K562 (cell line): ENCODE results near the gene UBE2I. TPM values are rescaled to one million over a fixed set of nuclear protein-coding genes. Genes with fewer than 3 reads are reported as not detected.
A peak's percentile ranks its signal among the peaks of the same experiment; 100 is the strongest.

Experiments
- EGR1 ChIP-seq: fragments of 450-650 bp; conservative IDR thresholded peaks from 2 replicates; pipeline ENCODE4 v1.6.1; 2017; ENCODE audit warnings: mild to moderate bottlenecking
- GTF2E2 ChIP-seq: fragments of 200-800 bp; sonication (Bioruptor generic); IDR thresholded peaks from 2 replicates; pipeline ENCODE4 v1.6.1; 2016; ENCODE audit warnings: missing genetic modification characterization, missing compliant biosample characterization
- MXI1 ChIP-seq: IDR thresholded peaks from 2 replicates; pipeline ENCODE4 v1.6.1; 2011; ENCODE audit warnings: low read depth, mild to moderate bottlenecking, improper control_type of control experiment, low read length
- NEUROD1 ChIP-seq: fragments of 150-350 bp; IDR thresholded peaks from 2 replicates; pipeline ENCODE4 v1.6.1; 2014; ENCODE audit warnings: borderline replicate concordance, low read length, low read depth; ENCODE audit not compliant: partially characterized antibody
- ZNF140 ChIP-seq: fragments of 250-450 bp; sonication (Bioruptor Pico); IDR thresholded peaks from 2 replicates; pipeline ENCODE4 v1.8.0; 2021; ENCODE audit warnings: moderate library complexity, mild to moderate bottlenecking, inconsistent platforms
- ZNF311 ChIP-seq: fragments of 250-450 bp; sonication (Bioruptor Pico); IDR thresholded peaks from 2 replicates; pipeline ENCODE4 v1.4.0; 2020; ENCODE audit warnings: mild to moderate bottlenecking, moderate library complexity
- polyA plus RNA-seq, 8 experiments: library from polyadenylated mRNA; depleted of rRNA in 4 of 8; stranded (reverse) in 5 of 8; unstranded in 3 of 8; fragments of >200 nt; fragmentation: Nextera tagmentation in 2 of 8; fragmentation: Illumina TruSeq in 1 of 8; extraction: Ambion mirVana in 2 of 8; extraction: Trizol in 1 of 8; gene quantifications; 2 replicates each; pipeline versions ENCODE4 v1.2.1 to v1.2.3, GENCODE V29; 2011 to 2014; ENCODE audit warnings: inconsistent platforms in 1 of 8, missing spikeins in 1 of 8
- total RNA-seq, 7 experiments: library from RNA; depleted of rRNA in 6 of 7; stranded (reverse); fragments of >200 nt in 6 of 7; fragmentation: Illumina TruSeq in 2 of 7; extraction: Trizol in 2 of 7; gene quantifications; 2 replicates each; pipeline versions ENCODE4 v1.2.1 to v1.2.3, GENCODE V29; 2011 to 2021; ENCODE audit warnings: low replicate concordance in 1 of 7
- TF ChIP-seq, protein P1 (sequence below): fragments of 450-650 bp; IDR thresholded peaks from 2 replicates; pipeline ENCODE4 v1.6.1; 2014; ENCODE audit warnings: low read depth, mild to moderate bottlenecking, moderate library complexity, borderline replicate concordance
- TF ChIP-seq, protein P2 (sequence below): sonication (generic); formaldehyde crosslinking; IDR thresholded peaks from 2 replicates; pipeline ENCODE4 v1.8.0; 2022; ENCODE audit warnings: missing genetic modification reagents, mild to moderate bottlenecking, borderline replicate concordance
- TF ChIP-seq, protein P3 (sequence below): fragments of 450-650 bp; conservative IDR thresholded peaks from 2 replicates; pipeline ENCODE4 v1.6.1; 2016; ENCODE audit warnings: missing genetic modification characterization, low read depth, mild to moderate bottlenecking, missing compliant biosample characterization, moderate library complexity
- TF ChIP-seq, protein P4 (sequence below): fragments of 200-800 bp; sonication (Bioruptor generic); IDR thresholded peaks from 2 replicates; pipeline ENCODE4 v1.6.1; 2016; ENCODE audit warnings: missing genetic modification characterization, missing compliant biosample characterization
- TF ChIP-seq, protein P5 (sequence below), 3 experiments: fragments of 200-800 bp in 1 of 3; fragments of 250-450 bp in 1 of 3; fragments of 450-650 bp in 1 of 3; sonication (Bioruptor Pico) in 1 of 3; sonication (Bioruptor generic) in 1 of 3; formaldehyde crosslinking in 1 of 3; IDR thresholded peaks; 2 replicates each; pipeline versions ENCODE4 v1.6.1 to v1.8.0; 2016 to 2022; ENCODE audit warnings: mild to moderate bottlenecking in 2 of 3, missing genetic modification characterization in 2 of 3, missing compliant biosample characterization in 1 of 3, moderate library complexity in 1 of 3

UBE2I gene
- total and polyA plus RNA-seq, 9 of the 15 experiments (the other 6 are each of a cell fraction or from before 2014, with no cell fraction given): 36.6 to 254 (median 104) TPM

- TF ChIP-seq ZNF311 (CRISPR knock-in tag) (no peak), EGR1 (peak; percentile 53; the same call in 1 of the 2 replicates), GTF2E2 (tag) (no peak), NEUROD1 (peak; percentile 89), ZNF140 (CRISPR knock-in tag) (no peak), MXI1 (no peak)
- TF ChIP-seq, protein P1, sequence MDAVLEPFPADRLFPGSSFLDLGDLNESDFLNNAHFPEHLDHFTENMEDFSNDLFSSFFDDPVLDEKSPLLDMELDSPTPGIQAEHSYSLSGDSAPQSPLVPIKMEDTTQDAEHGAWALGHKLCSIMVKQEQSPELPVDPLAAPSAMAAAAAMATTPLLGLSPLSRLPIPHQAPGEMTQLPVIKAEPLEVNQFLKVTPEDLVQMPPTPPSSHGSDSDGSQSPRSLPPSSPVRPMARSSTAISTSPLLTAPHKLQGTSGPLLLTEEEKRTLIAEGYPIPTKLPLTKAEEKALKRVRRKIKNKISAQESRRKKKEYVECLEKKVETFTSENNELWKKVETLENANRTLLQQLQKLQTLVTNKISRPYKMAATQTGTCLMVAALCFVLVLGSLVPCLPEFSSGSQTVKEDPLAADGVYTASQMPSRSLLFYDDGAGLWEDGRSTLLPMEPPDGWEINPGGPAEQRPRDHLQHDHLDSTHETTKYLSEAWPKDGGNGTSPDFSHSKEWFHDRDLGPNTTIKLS: peak; percentile 86; the same call in 1 of the 2 replicates
- TF ChIP-seq, protein P2, sequence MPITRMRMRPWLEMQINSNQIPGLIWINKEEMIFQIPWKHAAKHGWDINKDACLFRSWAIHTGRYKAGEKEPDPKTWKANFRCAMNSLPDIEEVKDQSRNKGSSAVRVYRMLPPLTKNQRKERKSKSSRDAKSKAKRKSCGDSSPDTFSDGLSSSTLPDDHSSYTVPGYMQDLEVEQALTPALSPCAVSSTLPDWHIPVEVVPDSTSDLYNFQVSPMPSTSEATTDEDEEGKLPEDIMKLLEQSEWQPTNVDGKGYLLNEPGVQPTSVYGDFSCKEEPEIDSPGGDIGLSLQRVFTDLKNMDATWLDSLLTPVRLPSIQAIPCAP (CRISPR knock-in tag): no peak
- TF ChIP-seq, protein P3, sequence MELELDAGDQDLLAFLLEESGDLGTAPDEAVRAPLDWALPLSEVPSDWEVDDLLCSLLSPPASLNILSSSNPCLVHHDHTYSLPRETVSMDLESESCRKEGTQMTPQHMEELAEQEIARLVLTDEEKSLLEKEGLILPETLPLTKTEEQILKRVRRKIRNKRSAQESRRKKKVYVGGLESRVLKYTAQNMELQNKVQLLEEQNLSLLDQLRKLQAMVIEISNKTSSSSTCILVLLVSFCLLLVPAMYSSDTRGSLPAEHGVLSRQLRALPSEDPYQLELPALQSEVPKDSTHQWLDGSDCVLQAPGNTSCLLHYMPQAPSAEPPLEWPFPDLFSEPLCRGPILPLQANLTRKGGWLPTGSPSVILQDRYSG (tag): no peak
- TF ChIP-seq, protein P4, sequence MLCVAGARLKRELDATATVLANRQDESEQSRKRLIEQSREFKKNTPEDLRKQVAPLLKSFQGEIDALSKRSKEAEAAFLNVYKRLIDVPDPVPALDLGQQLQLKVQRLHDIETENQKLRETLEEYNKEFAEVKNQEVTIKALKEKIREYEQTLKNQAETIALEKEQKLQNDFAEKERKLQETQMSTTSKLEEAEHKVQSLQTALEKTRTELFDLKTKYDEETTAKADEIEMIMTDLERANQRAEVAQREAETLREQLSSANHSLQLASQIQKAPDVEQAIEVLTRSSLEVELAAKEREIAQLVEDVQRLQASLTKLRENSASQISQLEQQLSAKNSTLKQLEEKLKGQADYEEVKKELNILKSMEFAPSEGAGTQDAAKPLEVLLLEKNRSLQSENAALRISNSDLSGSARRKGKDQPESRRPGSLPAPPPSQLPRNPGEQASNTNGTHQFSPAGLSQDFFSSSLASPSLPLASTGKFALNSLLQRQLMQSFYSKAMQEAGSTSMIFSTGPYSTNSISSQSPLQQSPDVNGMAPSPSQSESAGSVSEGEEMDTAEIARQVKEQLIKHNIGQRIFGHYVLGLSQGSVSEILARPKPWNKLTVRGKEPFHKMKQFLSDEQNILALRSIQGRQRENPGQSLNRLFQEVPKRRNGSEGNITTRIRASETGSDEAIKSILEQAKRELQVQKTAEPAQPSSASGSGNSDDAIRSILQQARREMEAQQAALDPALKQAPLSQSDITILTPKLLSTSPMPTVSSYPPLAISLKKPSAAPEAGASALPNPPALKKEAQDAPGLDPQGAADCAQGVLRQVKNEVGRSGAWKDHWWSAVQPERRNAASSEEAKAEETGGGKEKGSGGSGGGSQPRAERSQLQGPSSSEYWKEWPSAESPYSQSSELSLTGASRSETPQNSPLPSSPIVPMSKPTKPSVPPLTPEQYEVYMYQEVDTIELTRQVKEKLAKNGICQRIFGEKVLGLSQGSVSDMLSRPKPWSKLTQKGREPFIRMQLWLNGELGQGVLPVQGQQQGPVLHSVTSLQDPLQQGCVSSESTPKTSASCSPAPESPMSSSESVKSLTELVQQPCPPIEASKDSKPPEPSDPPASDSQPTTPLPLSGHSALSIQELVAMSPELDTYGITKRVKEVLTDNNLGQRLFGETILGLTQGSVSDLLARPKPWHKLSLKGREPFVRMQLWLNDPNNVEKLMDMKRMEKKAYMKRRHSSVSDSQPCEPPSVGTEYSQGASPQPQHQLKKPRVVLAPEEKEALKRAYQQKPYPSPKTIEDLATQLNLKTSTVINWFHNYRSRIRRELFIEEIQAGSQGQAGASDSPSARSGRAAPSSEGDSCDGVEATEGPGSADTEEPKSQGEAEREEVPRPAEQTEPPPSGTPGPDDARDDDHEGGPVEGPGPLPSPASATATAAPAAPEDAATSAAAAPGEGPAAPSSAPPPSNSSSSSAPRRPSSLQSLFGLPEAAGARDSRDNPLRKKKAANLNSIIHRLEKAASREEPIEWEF (CRISPR knock-in tag): no peak
- TF ChIP-seq, protein P5, sequence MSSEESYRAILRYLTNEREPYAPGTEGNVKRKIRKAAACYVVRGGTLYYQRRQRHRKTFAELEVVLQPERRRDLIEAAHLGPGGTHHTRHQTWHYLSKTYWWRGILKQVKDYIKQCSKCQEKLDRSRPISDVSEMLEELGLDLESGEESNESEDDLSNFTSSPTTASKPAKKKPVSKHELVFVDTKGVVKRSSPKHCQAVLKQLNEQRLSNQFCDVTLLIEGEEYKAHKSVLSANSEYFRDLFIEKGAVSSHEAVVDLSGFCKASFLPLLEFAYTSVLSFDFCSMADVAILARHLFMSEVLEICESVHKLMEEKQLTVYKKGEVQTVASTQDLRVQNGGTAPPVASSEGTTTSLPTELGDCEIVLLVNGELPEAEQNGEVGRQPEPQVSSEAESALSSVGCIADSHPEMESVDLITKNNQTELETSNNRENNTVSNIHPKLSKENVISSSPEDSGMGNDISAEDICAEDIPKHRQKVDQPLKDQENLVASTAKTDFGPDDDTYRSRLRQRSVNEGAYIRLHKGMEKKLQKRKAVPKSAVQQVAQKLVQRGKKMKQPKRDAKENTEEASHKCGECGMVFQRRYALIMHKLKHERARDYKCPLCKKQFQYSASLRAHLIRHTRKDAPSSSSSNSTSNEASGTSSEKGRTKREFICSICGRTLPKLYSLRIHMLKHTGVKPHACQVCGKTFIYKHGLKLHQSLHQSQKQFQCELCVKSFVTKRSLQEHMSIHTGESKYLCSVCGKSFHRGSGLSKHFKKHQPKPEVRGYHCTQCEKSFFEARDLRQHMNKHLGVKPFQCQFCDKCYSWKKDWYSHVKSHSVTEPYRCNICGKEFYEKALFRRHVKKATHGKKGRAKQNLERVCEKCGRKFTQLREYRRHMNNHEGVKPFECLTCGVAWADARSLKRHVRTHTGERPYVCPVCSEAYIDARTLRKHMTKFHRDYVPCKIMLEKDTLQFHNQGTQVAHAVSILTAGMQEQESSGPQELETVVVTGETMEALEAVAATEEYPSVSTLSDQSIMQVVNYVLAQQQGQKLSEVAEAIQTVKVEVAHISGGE (CRISPR knock-in tag; IDR thresholded peaks at IDR 0.05): no peak; a peak in 1 of 6 replicates
Measured at GRCh38 chr16:1308977-1309885, at the start of gene UBE2I (continued).
